GM21786 (cell line): Measurements from ENCODE around the gene ABHD14A.
A peak's percentile ranks its signal among the peaks of the same experiment; 100 is the strongest.
"Not testable (repeated sequence)": the region's sequence is repeated elsewhere in the genome, so short reads cannot be mapped to it uniquely, and the experiment has no call there.

ENCODE experiments used
- ATAC-seq: cut with Tn5 transposase; IDR thresholded peaks from one replicate; pipeline ENCODE4 v1.9.1; 2021; ENCODE audit not compliant: unreplicated experiment

ABHD14A gene

DNA sequence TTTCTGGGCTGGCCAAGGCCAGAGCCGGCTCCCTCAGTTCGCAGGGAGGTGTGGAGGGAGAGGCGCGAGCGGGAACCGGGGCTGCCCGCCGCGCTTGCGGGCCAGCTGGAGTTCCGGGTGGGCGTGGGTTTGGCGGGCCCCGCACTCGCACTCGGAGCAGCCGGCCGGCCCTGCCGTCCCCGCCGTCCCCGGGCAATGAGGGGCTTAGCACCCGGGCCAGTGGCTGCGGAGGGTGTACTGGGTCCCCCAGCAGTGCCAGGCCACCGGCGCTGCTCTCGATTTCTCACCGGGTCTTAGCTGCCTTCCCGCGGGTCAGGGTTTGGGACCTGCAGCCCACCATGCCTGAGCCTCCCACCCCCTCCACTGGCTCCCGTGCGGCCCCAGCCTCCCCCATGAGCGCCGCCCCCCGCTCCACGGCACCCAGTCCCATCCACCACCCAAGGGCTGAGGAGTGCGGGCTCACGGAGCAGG lies 15.7 kb downstream of the ABHD14A start:
- not testable (repeated sequence) for ATAC-seq

DNA sequence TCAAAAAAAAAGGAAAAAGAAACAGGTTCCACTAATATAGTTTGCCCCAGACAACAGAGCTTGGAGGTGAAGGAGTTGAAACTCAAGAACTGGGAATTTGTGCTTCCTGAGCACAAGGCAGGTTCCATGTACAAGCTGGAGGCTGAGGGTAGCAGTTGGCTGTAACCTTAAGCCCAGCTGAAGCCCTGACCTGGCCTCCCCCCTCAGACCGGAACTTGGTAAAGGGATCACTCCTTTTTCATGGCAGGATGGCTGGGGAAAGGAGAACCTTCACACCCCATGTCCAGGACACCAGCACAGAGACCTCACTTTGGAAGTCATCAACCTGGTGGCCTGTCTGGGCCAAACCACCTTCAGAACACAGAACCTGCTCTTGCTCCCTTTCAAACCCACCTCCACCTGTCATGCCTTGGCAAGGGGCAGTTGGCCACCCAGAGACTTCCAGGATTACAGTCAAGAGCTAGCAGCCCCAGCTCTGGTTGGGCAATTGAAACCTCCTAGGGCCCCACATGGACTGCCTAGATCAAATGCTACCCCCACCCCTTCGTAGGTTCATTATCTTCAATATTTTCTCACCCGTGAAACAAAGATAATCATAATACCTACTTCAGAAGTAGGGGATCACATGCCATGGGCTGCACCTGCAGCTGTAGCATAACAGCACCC lies 17.3 kb downstream of the ABHD14A start:
- ATAC-seq, result no peak

DNA sequence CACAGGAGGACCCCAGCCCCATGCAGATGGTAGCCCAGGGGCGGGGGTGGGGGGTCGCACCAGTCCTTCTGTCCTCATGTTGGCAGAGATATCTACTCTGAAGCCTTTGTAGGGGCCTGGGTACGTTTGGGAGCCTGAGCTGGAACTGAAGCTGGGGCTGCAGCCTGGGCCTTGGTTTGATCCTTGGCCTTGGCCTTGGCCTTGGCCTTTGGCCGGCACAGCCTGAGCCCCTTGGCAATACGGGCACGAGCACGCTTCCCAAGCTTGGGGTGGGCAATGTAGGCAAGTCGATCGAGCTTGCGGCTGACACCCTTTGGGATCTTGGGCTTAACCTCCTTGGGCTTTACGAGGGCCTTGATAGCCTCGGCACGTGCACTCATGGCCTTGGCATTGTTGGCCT lies 18.8 kb downstream of the ABHD14A start:
- not testable (repeated sequence) for ATAC-seq

DNA sequence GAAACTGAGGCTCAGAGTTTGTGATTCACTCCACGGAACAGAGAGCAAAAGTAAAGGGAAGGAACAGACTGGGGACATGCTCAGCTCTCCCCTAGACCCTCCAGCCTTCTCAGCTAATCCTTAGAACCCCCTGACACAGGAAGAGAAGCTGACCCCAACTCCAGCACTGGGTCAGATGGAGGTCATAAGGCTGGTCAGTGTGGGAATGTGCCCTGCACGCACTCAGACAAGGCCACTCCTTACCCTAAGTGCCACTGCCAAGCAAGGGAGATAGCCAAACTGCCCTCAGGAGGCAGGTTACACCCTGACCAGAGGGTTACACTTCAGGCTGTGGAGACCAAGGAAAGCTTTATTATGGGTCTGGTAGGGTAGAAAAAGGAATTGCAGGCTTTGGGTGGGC lies 19.7 kb downstream of the ABHD14A start:
- no peak for ATAC-seq

DNA sequence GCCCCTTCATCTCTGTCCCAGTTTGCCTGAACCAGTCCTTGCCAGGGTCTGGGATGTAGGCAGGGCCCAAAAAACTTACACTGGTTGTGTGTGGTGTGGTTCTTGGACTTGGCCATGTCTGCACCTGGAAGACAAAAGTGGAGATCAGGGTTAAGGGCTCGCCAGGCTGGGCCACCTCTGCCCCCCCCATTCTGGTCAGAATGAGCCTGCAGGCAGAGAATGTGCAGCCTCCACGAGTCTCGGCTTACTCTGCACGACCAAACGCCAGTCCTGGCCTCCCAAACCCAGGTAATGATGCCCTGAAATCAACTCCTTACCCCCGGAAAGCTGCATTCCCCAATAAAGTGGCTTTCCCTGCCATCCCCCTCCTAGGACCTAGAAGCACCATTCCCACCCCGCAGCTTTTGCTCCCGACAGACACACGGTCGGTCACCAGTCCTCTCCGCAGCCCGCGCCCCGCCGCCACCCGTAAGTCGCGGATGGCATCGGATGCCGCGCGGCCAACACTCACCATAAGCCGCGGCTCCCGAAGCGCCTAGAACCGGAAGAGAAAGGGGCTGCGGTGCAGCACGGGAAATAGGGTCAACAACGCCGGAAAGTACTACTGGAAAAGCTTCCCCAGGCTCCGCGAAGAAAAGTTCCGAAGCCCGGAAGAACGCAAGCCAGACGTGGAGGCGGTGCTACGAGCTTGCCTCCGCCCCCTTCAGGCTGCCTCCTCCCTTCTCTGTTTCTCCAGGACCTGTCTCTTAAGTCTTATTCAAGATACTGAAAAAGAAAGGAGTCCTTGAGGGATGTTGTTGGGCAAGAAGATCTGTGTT lies 20.7 kb downstream of the ABHD14A start, which contains the start of gene RPL29:
Gene RPL29 (minus strand): TSS at position 550 of the 818 bp plus-strand sequence. CDS start 434 bp downstream, at position 116.
- ATAC-seq, result peak; percentile 90

DNA sequence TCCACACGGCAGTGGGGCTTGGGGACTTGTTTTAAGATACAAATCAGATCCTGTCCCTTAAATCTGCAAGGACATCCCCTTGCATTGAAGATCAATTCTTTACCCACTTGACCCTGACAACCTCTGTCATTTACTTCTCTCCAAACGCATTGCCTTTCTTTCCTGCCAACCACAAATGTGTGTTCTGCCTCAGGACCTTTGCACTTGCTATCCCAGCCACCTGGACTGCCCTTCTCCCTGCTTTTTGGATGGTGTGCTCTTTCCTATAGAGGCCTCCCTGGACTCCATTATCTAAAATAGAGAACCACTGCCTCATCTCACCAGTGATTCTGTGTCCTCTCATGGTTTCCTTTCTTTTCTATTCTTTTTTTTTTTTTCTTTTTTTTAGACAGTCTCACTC lies 22.3 kb downstream of the ABHD14A start:
- ATAC-seq, result no peak

DNA sequence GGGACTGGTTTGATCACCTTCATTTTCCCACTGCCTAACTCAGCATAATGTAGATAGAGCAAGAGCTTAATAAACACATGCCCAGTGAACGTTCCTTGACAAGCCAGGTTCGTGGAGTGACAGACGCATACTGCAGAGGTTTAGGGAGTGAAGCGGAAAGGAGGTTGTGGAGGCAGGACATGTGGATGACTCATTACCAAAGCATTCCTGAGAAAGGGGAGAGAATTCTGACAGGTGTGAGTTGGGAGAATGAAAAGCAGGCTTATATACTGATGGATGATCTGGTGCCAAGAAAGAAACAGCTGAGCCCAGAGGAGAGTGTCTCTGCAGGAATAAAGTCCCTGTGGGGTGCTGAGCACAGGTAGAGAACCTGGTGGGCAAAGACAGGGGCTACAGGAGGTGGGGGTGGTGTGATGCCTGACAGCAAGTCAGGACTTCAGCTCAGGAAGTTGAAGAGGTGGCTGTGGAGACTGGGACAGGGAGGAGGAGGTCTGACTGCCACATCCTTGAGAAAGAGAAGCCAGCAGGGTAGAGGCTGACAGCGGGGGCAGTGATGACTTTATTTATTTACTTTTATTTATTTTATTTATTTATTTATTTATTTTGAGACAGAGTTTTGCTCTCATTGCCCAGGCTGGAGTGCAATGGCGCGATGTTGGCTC lies 23.2 kb downstream of the ABHD14A start:
- ATAC-seq, result no peak

DNA sequence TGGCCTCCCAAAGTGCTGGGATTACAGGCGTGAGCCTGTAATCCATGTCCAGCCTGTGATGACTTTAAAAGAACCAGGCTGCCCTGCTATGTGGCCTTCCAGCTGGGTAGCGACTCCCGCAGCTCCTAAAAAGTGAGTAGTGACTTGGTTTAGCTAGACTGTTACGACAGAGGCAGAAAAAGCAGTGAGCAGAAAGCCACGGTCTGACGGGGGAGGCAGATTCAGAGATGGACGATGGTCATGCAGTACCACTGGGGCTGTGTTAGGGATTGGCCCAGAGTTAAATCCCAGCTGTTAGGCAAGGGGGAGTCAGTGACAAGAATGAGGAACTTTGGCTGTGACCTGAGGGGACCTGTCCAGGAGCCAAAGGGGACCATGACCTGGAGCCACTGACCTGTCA lies 23.9 kb downstream of the ABHD14A start:
- no peak for ATAC-seq

DNA sequence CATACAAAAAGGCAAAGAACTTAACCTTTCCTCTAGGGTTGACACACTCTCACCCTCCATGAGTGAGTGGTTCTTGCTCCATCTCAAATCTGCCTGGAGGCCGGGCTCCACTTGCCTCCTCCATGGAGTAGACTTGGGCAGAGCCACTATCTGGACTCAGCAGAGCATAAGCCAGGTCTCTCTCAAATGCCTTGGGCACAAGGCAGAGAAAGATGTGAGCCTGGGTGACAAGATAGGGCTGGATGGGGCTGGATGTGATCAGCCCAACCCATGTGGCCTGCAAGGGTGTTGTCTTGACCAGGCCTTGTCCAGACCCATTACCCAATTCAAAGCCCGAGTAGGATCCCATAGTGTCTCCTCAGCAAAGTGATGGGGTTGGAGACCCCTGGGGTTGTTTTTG lies 25.0 kb downstream of the ABHD14A start:
- no peak for ATAC-seq

DNA sequence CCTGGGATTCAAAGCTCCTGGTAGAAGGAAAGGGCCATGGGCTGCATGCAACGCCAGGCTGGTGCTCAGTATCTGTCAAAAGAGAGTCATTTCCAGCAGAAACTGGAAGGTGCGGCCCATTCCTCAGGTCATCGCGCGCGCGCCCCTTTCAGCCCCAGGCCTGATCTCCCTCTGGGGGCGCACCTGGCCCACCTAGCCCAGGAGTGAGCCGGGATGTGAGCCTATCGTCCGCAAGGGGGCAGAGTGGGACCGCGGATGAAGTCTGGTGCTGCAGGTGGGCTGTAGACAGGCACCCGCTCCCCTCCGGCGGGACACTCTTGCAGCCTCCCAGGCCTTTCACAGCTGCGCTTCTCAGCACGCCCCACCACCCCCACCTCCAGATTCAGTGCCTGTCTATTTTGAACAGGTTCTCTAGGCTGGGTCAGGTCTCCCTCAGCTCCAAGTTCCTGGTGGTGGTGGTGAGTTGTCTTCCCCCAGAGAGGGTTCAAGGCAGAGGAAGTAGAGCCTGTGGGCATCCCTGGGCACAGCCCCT lies 26.6 kb downstream of the ABHD14A start:
- ATAC-seq, result peak; percentile 76

DNA sequence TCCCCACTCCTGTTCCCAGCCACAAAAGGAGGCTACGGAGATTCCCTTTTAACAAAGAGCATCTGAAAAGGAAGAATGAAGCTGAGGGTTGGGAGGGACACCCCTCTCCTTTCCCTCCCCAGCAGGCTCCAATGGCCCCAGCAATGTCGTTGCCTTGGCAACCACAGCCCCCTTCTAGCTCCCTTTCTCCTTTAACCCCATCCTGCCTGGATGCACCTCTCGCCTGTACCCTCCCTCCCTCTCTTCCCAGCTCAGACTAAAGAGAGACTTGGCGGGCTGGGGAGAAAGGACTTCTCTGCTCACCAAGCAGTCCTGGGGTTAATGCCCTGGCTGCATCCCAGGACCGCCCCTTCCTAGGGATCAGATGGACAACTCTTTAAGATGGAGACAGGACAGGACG lies 27.9 kb downstream of the ABHD14A start:
- no peak for ATAC-seq

DNA sequence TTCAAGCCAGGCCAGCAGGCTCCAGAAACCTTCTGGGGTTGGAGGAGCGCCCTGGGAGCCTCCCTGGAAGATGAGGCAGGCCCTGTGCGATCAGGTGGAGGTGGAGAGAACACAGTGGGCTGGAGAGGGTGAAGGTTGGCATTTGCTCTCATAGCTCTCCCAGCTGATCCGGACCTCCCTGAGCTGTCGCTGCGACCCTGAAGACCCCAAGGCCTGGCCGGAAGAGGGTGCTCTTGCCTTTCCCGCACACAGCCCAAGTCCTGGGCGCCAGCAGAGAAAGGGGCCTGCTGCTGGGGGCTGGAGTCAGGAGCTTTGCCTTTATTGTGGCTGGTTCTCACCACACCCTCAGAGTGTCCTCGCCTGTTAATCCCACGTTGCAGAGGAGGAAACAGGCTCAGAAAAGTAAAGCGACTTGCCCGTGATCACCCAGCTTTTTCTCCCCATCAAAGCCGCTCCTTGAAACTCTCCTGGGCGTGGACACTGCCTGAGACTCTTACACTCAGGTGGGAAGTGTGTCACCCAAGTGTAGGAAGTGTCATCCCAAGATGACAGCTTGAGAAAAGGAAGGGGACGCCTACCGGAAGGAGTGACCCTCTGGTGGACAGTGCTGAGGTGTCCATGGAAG lies 29.4 kb downstream of the ABHD14A start:
- ATAC-seq, result no peak

DNA sequence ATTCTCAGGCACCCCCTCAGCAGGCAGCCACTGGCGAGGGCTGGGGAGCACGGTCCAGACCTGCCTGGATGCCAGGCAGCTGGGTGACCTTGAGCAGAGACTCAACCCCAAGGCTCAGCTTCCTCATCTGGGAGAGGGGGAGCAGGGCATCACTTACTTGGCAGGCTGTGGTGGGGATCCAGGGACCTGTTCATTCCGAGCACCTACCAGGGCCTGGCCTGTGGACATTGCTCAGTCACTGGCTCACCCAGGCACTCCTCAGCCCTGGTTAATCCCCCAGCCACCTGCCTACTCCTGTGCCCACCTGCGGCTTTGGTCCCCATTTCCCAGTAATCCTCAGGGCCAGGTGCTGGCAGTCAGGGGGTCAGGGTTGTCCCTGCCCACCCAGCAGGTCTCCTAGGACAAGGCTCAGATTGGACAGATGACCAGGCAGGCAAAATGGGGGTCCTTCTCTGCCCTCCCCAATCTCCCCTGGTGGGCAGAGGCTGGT lies 30.1 kb downstream of the ABHD14A start:
- no peak for ATAC-seq

DNA sequence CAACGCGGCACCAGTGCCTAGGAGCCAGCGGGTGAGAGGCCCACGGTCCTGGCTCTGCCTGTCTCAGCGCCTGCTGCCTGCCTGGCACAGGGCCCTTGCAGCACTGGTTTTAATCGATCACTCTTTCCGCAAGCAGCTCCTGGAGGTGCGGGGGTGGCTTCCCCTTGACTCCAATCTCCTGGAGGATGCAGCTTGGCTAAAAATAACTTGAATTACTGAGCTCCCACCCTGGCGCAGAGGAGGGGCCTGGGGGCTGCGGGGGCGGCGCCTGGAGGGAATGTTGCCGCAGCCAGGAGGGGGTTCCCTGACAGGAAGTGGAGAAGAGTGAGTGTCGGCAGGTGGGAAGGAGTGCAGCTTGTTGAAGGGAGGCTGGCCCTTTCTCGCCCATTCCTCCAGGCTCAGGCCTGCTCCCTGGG lies 30.7 kb downstream of the ABHD14A start:
- ATAC-seq, result no peak

DNA sequence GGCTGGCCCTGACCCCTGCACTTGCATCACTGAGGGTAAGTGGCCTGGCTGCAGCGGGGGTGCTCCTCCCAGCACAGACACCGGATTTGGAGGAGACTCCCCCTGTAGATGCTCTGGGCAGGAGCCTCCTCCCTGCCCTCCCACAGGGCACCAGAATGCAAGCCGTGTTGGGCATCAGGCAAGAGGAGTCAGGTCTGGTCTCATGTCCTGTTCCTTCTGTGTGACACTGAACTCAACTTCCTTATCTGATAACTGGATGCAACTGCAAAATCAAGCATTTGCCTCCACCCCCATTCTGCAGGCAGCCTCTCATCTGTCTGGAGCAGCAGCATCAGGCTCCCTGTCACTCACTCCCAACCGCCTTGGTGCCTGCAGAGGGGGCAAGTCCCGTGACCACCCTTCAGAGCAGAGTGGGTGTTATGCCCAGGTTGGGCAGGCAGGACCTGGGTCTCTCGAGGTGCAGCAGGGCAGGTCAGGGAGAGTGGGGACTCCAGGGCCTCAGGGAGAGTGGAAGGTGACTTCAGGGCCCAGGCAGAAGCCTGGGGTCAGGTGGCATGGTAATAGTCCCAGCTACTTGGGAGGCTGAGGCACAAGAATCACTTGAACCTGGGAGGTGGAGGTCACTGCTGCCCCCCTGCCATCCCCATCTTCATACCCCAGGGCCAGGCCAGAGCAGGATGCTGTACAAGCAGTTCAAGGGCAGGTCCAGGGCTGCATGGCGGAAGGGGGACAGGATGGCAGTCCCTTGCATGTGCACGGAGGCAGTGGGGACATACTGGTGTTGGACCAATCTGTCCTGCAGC lies 31.4 kb downstream of the ABHD14A start:
- no peak for ATAC-seq

DNA sequence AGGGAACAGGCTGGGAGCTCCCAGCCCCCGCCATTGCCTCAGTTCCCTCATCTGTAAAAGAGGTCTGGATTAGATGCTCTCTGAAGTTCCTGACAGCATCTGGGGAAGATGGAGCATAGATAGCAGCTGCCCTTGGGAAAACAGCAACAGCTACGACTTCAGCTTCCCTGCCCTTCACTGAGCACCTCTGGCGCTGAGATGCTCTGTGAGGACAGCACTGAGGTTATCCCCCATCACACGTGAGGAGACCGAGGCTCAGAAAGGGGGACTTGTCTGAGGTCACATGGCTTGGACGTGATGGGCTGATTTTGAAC lies 31.9 kb downstream of the ABHD14A start:
- no peak for ATAC-seq

DNA sequence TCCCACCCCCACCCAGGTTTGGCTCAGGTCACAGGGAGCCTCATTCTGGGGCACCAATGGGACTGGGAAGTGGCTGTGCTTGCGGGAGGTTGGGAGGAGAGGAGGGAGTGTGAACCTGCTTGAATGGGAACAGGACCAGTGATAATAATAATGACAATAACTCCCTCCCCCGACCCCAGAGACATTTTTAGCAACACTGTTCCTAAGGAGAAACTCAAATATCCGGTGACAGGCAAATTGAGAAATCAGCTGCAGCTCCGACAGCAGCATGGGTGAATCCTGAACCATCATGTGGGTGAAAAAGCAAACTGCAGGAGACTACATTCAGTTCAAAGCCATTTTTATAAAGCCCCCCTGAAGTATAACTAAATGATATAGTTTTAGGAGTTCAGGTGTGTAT lies 32.4 kb downstream of the ABHD14A start:
- ATAC-seq, result no peak

DNA sequence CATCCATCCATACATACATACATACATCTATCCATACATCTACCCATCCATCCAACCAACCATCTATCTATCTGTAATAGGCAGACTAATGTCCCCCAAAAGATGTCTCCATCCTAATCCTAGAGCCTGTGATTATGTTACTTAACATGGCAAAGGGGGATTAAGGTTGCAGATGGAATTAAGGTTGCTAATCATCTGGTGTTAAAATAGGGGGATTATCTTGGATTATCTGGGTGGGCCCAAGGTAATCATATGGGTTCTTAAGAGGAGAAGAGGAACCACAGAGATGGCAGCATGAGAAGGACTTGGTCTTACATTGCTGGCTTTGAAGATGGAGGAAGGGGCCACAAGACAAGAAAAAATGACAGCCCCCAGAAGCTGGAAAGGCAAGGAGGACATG lies 35.6 kb downstream of the ABHD14A start:
- no peak for ATAC-seq

DNA sequence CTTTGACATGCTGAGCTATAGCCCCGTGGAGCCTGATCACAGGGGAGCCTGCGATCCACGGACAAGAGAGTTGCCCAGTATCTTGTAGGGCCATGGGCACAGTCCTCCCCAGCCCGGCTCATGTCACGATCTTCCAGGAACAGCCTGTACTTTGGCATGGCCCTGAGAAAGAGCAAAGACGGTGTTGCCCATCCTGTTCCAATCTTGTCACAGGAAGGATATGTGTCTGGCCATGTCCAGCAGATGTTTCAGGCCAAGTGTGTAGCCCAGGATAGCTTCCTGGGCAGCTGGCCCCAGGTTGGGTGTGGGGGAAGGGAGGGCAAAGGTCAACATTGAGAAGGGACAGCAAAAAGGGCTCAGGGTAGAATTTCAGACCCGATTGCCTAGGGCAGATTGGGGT lies 37.8 kb downstream of the ABHD14A start:
- no peak for ATAC-seq
